Mesenchymal stem cell (in vitro differentiated cells and primary cell): ENCODE results near the gene NPAS2.

Source experiments
- DNase-seq: peaks from one replicate; pipeline ENCODE4 v3.0.0-alpha.2; 2013
- H2AFZ ChIP-seq: one replicate; pipeline ENCODE4 v1.6.1; 2013; ENCODE audit warnings: low read depth, mild to moderate bottlenecking, control low read depth, inconsistent platforms, low read length, moderate library complexity
- H2AK5ac ChIP-seq: 2 replicates; pipeline ENCODE4 v1.6.1; 2013; ENCODE audit warnings: low read length, moderate library complexity, mild to moderate bottlenecking, inconsistent platforms; ENCODE audit not compliant: severe bottlenecking
- H2BK120ac ChIP-seq: one replicate; pipeline ENCODE4 v1.6.1; 2013; ENCODE audit warnings: low read depth, mild to moderate bottlenecking, inconsistent platforms, low read length, moderate library complexity
- H2BK12ac ChIP-seq, 2 experiments: one replicate each; pipeline ENCODE4 v1.6.1; 2013; ENCODE audit warnings: inconsistent platforms in 2 of 2, low read length in 2 of 2, mild to moderate bottlenecking in 2 of 2, moderate library complexity in 2 of 2, control low read depth in 1 of 2
- H2BK15ac ChIP-seq: one replicate; pipeline ENCODE4 v1.6.1; 2013; ENCODE audit warnings: mild to moderate bottlenecking, low read depth, inconsistent platforms; ENCODE audit not compliant: poor library complexity, severe bottlenecking
- H2BK5ac ChIP-seq: 2 replicates; pipeline ENCODE4 v1.6.1; 2013; ENCODE audit warnings: low read depth, mild to moderate bottlenecking, low read length, control low read depth, inconsistent platforms; ENCODE audit not compliant: poor library complexity, severe bottlenecking
- H3K14ac ChIP-seq, 2 experiments: one replicate each; pipeline ENCODE4 v1.6.1; 2013; ENCODE audit warnings: inconsistent platforms in 2 of 2, low read length in 2 of 2, control low read depth in 1 of 2, mild to moderate bottlenecking in 1 of 2, moderate library complexity in 1 of 2
- H3K18ac ChIP-seq, 2 experiments: one replicate each; pipeline ENCODE4 v1.6.1; 2013; ENCODE audit warnings: inconsistent platforms in 2 of 2, low read length in 2 of 2, control low read depth in 1 of 2, low read depth in 1 of 2, mild to moderate bottlenecking in 1 of 2
- H3K23ac ChIP-seq, 2 experiments: one replicate each; pipeline ENCODE4 v1.6.1; 2013; ENCODE audit warnings: inconsistent platforms in 2 of 2, low read length in 2 of 2, mild to moderate bottlenecking in 2 of 2, moderate library complexity in 2 of 2, control low read depth in 1 of 2
- H3K27ac ChIP-seq: 2 replicates; pipeline ENCODE4 v1.5.1; 2013; ENCODE audit warnings: mild to moderate bottlenecking, moderate library complexity, low read length, control low read depth, inconsistent platforms; ENCODE audit not compliant: poor library complexity, severe bottlenecking
- H3K27me3 ChIP-seq, 2 experiments: 2 replicates each; pipeline versions ENCODE4 v1.6.1 to v1.7.0; 2013; ENCODE audit warnings: low read length in 2 of 2, mild to moderate bottlenecking in 2 of 2, moderate library complexity in 2 of 2, control low read depth in 1 of 2, inconsistent platforms in 1 of 2; ENCODE audit not compliant: control insufficient read depth in 1 of 2, insufficient read depth in 1 of 2
- H3K36me3 ChIP-seq, 2 experiments: 2 replicates each; pipeline versions ENCODE4 v1.6.1 to v1.7.0; 2013; ENCODE audit warnings: low read length in 2 of 2, control low read depth in 1 of 2, inconsistent platforms in 1 of 2, low read depth in 1 of 2, mild to moderate bottlenecking in 1 of 2; ENCODE audit not compliant: insufficient read depth in 2 of 2, control insufficient read depth in 1 of 2
- H3K4ac ChIP-seq, 2 experiments: one replicate each; pipeline ENCODE4 v1.6.1; 2013; ENCODE audit warnings: inconsistent platforms in 2 of 2, low read length in 2 of 2, mild to moderate bottlenecking in 2 of 2, moderate library complexity in 2 of 2, control low read depth in 1 of 2, low read depth in 1 of 2
- H3K4me1 ChIP-seq: 2 replicates; pipeline ENCODE4 v1.6.1; 2013; ENCODE audit warnings: low read depth, low read length, control low read depth; ENCODE audit not compliant: control insufficient read depth, insufficient read depth
- H3K4me2 ChIP-seq: 2 replicates; pipeline ENCODE4 v1.6.1; 2013; ENCODE audit warnings: low read length, mild to moderate bottlenecking, inconsistent platforms; ENCODE audit not compliant: poor library complexity, severe bottlenecking
- H3K4me3 ChIP-seq, 2 experiments: 2 replicates each; pipeline versions ENCODE4 v1.5.1 to v1.7.0; 2013; ENCODE audit warnings: low read length in 2 of 2, mild to moderate bottlenecking in 2 of 2, control low read depth in 1 of 2, low read depth in 1 of 2; ENCODE audit not compliant: insufficient read depth in 1 of 2
- H3K79me1 ChIP-seq: replicated peaks from 2 replicates; pipeline ENCODE4 v1.6.1; 2013; ENCODE audit warnings: mild to moderate bottlenecking, control low read depth, low read length, inconsistent platforms; ENCODE audit not compliant: poor library complexity, severe bottlenecking
- H3K9ac ChIP-seq: 2 replicates; pipeline ENCODE4 v1.7.0; 2013; ENCODE audit warnings: mild to moderate bottlenecking, low read length, moderate library complexity
- H3K9me3 ChIP-seq: 2 replicates; pipeline ENCODE4 v1.7.0; 2013; ENCODE audit warnings: mild to moderate bottlenecking, low read length; ENCODE audit not compliant: control insufficient read depth
- H4K8ac ChIP-seq: one replicate; pipeline ENCODE4 v1.6.1; 2013; ENCODE audit warnings: inconsistent platforms, mild to moderate bottlenecking, low read length, moderate library complexity
- H4K91ac ChIP-seq: one replicate; pipeline ENCODE4 v1.6.1; 2013; ENCODE audit warnings: mild to moderate bottlenecking, low read length, inconsistent platforms
- WGBS: methylation state at CpG from one replicate; pipeline ENCODE4 v1.1.7; 2013; ENCODE audit warnings: mixed read lengths; 5-methylcytosine and 5-hydroxymethylcytosine counted together

The NPAS2 gene

GRCh38 chr2:100844514-100844913 is 24.6 kb downstream of the NPAS2 start:
- Histone ChIP-seq H3K27ac (no peak overlapping the region), H3K36me3 (peaks cover 0 to 4% of the 10 kb centered on the region in 2 experiments), H2BK120ac (no peak overlapping the region), H3K18ac (no peak overlapping the region), H3K23ac (no peak overlapping the region), H2BK12ac (no peak overlapping the region), H3K27me3 (peaks cover 0 to 15% of the 10 kb centered on the region in 2 experiments), H3K9me3 (no peaks in the 10 kb centered on the region), H2AFZ (no peak overlapping the region), H2BK15ac (no peak overlapping the region), H3K4me1 (no peaks in the 10 kb centered on the region), H3K14ac (no peak overlapping the region), H4K8ac (no peak overlapping the region), H2BK5ac (no peak overlapping the region), H3K4me3 (no peak overlapping the region), H3K9ac (no peak overlapping the region), H4K91ac (no peak overlapping the region), H2AK5ac (no peak overlapping the region), H3K79me1 (no peaks in the 10 kb centered on the region), H3K4ac (no peak overlapping the region), H3K4me2 (no peak overlapping the region)
- 75% methylated on average over 6 of the region's 7 CpGs for WGBS
- DNase-seq = no peak

GRCh38 chr2:100845141-100845991 is 25.4 kb downstream of the NPAS2 start:
- Histone ChIP-seq H2BK15ac (no peak overlapping the region), H3K4ac (no peak overlapping the region), H3K14ac (peak overlapping the region in 1 of 2 experiments; percentile 57), H3K9ac (no peak overlapping the region), H3K27ac (no peak overlapping the region), H3K4me3 (no peak overlapping the region), H4K8ac (no peak overlapping the region), H3K9me3 (no peaks in the 10 kb centered on the region), H2BK120ac (no peak overlapping the region), H3K18ac (no peak overlapping the region), H2BK12ac (no peak overlapping the region), H3K4me2 (no peak overlapping the region), H2AK5ac (no peak overlapping the region), H4K91ac (no peak overlapping the region), H2AFZ (no peak overlapping the region), H3K36me3 (peaks cover 0 to 4% of the 10 kb centered on the region in 2 experiments), H3K23ac (no peak overlapping the region), H2BK5ac (no peak overlapping the region), H3K27me3 (peaks cover 0 to 15% of the 10 kb centered on the region in 2 experiments), H3K79me1 (no peaks in the 10 kb centered on the region), H3K4me1 (no peaks in the 10 kb centered on the region)
- DNase-seq = no peak
- 96% methylated on average over 5 of the region's 5 CpGs for WGBS

- 100% methylated on average over 1 of the region's 2 CpGs for WGBS
- peaks cover 0 to 15% of the 10 kb centered on the region in 2 experiments for H3K27me3 ChIP-seq
These were observed 26.8 kb downstream of the NPAS2 start for GRCh38 chr2:100846716-100847115.

DNA sequence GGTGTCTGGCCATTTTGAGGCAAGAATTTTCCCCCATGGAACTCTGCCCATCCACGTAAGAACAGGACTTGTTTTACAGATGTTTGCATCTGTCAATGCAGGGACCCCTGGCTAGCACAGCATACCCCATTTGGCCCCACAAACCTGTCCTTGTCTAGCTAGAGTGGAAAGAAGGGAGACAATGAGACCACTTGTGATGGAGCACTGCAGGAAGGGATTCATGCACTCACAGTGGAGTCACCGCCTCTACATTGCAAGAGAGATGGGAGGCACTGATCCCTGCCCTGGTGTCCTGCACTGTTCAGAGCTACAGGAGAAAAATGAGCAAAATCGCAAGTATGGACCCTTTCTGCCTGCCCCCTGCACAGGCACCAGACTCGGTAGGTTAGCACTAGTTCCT is 32.5 kb downstream of the NPAS2 start:
- H2BK5ac ChIP-seq = no peak overlapping the region
- no peak overlapping the region for H3K23ac ChIP-seq
- H4K8ac ChIP-seq = peak overlapping the region; percentile 47
- peaks cover 0 to 6% of the 10 kb centered on the region in 2 experiments for H3K27me3 ChIP-seq
- no peak overlapping the region for H2BK120ac ChIP-seq
- H3K9me3 ChIP-seq = no peaks in the 10 kb centered on the region
- no peak overlapping the region for H3K18ac ChIP-seq
- H3K4me1 ChIP-seq = no peaks in the 10 kb centered on the region
- no peak overlapping the region for H2AK5ac ChIP-seq
- H3K27ac ChIP-seq = no peak overlapping the region
- no peak overlapping the region for H2AFZ ChIP-seq
- H3K4ac ChIP-seq = no peak overlapping the region
- H3K36me3 ChIP-seq = no peaks in the 10 kb centered on the region
- DNase-seq = no peak
- H4K91ac ChIP-seq = no peak overlapping the region
- no peak overlapping the region for H3K4me3 ChIP-seq
- 98% methylated on average over 3 of the region's 4 CpGs for WGBS
- no peak overlapping the region for H3K4me2 ChIP-seq
- H2BK12ac ChIP-seq = peak overlapping the region in 1 of 2 experiments; percentile 15
- no peak overlapping the region for H2BK15ac ChIP-seq
- no peaks in the 10 kb centered on the region for H3K79me1 ChIP-seq
- H3K9ac ChIP-seq = no peak overlapping the region
- no peak overlapping the region for H3K14ac ChIP-seq

More at GRCh38 chr2:100846716-100847115, 26.8 kb downstream of the NPAS2 start:
- Histone ChIP-seq H4K91ac (no peak overlapping the region), H3K23ac (no peak overlapping the region), H2BK5ac (no peak overlapping the region), H3K4me1 (no peaks in the 10 kb centered on the region), H2AK5ac (no peak overlapping the region), H2BK12ac (no peak overlapping the region), H4K8ac (no peak overlapping the region), H3K9me3 (no peaks in the 10 kb centered on the region), H3K4me2 (no peak overlapping the region), H3K36me3 (peaks cover 0 to 1% of the 10 kb centered on the region in 2 experiments), H3K4me3 (no peak overlapping the region), H2BK120ac (no peak overlapping the region), H2BK15ac (no peak overlapping the region), H3K27ac (no peak overlapping the region), H3K14ac (no peak overlapping the region), H3K9ac (no peak overlapping the region), H3K4ac (no peak overlapping the region), H3K18ac (no peak overlapping the region), H2AFZ (no peak overlapping the region), H3K79me1 (no peaks in the 10 kb centered on the region)
- DNase-seq = no peak
